Motor neuron (in vitro differentiated cells): Measurements from ENCODE around the gene TMEM179B. TPM values are rescaled to one million over a fixed set of nuclear protein-coding genes. Genes with fewer than 3 reads are reported as not detected.

Source experiments
- ATAC-seq, 8 experiments: fragments of 200-7000 bp; cut with Tn5 transposase; replicated peaks in 6 of 8; 2 replicates each; pipeline ENCODE4 v1.8.0; 2021; ENCODE audit warnings: mild to moderate bottlenecking in 8 of 8, moderate library complexity in 8 of 8
- H3K27ac ChIP-seq, 2 donors: fragments of 250-450 bp; sonication (Bioruptor Pico); 2 replicates each; pipeline ENCODE4 v1.9.0; 2021; ENCODE audit warnings: antibody characterized with exemption in 2 of 2, mild to moderate bottlenecking in 2 of 2, moderate library complexity in 1 of 2
- H3K4me1 ChIP-seq, 2 donors: fragments of 250-450 bp; sonication (Bioruptor Pico); replicated peaks in 1 of 2; 2 replicates each; pipeline ENCODE4 v1.6.1; 2021; ENCODE audit warnings: antibody characterized with exemption in 2 of 2, mild to moderate bottlenecking in 2 of 2, moderate library complexity in 1 of 2
- H3K4me3 ChIP-seq, 5 donors: fragments of 250-450 bp; sonication (Bioruptor Pico); 2 replicates each; pipeline ENCODE4 v1.9.0; 2021; ENCODE audit warnings: antibody characterized with exemption in 5 of 5, mild to moderate bottlenecking in 5 of 5, moderate library complexity in 4 of 5
- WGBS, 10 experiments: fragments of 450-650 bp; shearing (Covaris generic); methylation state at CpG; one replicate each; pipeline ENCODE4 v1.0.0; 2022; 5-methylcytosine and 5-hydroxymethylcytosine counted together
- in situ Hi-C, 9 experiments: fragments of 400-800 bp; cut with MboI; loops; one replicate each; pipeline ENCODE4 v1.15.0; 2021; ENCODE audit warnings: low sequenced_read_pairs in 9 of 9, low pct_unique_long_range_greater_than_20kb in 2 of 9; ENCODE audit not compliant: unreplicated experiment in 9 of 9
- total RNA-seq, 8 experiments: library from RNA; unstranded; fragments of 300-600 nt; gene quantifications; 2 replicates each; pipeline versions ENCODE4 v1.2.3 to v1.2.4, GENCODE V29; 2022

Gene TMEM179B
- total RNA-seq, 8 experiments from 2014 or later: 17.6 to 125 (median 42.2) TPM

- Histone ChIP-seq H3K4me1 (peaks cover 6 to 9% of the 10 kb centered on the region in 2 donors), H3K27ac (no peak overlapping the region), H3K4me3 (no peak overlapping the region)
- in situ Hi-C loops: no loop called here
- no peak for ATAC-seq
- 60 to 100% (median 90%) methylated on average over 1 to 6 of the region's 7 CpGs; no CpG with 5 or more reads in 2 of the 10 experiments for WGBS, 10 experiments
Measured at GRCh38 chr11:62796281-62796680, 9.1 kb downstream of the TMEM179B start.

DNA sequence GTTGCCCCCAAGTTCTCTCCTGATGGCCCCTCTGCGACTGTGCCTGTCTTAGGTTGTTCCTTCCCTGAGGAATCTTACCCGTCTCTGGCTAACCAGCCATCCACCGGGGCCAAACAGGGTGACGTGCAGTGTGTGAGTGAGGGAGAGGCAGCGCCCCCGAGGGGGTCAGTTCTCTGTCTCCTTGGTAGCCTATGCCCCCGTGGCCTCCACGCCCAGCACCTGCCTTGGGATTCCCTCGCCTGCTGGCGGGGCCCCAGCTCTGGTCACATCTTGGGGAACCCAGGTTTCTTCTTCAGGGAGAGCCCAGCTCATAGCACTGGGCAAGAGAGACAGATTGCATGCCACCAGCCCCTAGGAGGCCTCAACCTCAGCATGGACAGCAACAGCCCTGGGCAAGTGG is 12.3 kb downstream of the TMEM179B start:
- H3K27ac ChIP-seq: no peak overlapping the region
- in situ Hi-C loops: no loop called here
- 78 to 100% (median 88%) methylated on average over 1 to 4 of the region's 10 CpGs; no CpG with 5 or more reads in 6 of the 10 experiments for WGBS, 10 experiments

DNA sequence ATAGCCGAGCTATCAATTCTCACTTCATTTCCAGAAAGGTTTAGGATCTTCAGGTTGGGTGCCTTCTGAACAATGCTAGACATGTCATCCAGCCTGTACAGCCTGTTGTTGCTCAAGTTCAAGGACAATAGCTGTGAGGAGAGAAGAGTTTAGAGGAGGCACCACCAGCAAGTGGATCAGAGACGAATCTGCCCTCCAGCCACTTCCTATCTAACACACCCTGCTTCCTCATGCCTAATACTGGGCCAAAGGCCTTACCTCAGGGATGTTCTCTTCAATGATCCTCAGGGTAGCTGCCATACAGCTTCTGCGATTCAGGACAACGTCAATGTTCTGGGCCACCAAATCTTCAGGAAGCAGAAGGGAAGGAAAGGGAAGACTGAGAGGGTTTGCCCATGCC is 13.9 kb downstream of the TMEM179B start:
- Histone ChIP-seq H3K4me1 (peaks cover 8 to 11% of the 10 kb centered on the region in 2 donors), H3K27ac (no peak overlapping the region), H3K4me3 (no peak overlapping the region)
- 40 to 100% (median 100%) methylated on average over 1 to 4 of the region's 4 CpGs; no CpG with 5 or more reads in 1 of the 10 experiments for WGBS, 10 experiments
- in situ Hi-C loops: no loop called here
- no peak for ATAC-seq

More for the DNA sequence above, 12.3 kb downstream of the TMEM179B start:
- peak in 5 of 8 experiments; percentile 6 to 25 (median 24) for ATAC-seq
- peaks cover 7 to 10% of the 10 kb centered on the region in 2 donors for H3K4me1 ChIP-seq
- H3K4me3 ChIP-seq: no peak overlapping the region

DNA sequence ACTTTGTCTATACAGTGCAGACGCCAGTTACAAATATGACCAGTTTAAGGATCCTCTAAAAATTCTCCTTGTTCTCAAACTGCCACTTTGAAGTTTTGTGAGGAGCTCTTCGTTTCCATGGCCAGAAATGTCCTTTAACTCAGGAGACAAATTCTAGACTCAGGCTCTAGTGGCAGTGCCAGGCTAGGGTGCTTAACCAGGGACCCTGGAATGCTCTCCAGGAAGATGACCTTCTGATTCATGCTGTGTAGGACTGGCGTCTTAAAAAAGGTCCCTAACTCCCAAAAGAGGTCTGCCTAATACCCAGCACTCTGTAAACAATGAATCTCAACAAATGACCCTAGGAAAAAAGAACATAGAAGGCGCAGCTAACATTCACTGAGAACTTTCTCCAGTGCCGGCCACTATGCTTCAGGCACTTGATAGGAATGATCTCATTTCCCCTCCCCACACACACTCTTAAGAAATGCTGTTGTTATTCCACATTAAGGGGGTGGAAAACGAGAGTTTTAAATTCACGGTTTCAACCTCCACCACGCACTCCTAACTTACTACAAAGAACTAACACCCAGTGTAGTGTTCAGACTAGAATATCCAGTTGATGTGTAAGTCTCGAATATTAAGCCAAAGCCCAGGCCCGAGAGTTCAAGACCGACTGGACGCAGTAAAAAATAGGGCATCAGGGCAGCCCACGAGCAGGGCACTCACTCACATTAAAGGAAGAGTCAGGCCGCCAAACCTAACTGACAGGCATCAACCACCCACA is 17.3 kb downstream of the TMEM179B start:
- peak overlapping the region; percentile 38 to 81 for H3K27ac ChIP-seq
- WGBS, 10 experiments: 0 to 20% (median 5%) methylated on average over 1 to 12 of the region's 14 CpGs; no CpG with 5 or more reads in 2 of the 10 experiments
- in situ Hi-C loops: no loop called here

DNA sequence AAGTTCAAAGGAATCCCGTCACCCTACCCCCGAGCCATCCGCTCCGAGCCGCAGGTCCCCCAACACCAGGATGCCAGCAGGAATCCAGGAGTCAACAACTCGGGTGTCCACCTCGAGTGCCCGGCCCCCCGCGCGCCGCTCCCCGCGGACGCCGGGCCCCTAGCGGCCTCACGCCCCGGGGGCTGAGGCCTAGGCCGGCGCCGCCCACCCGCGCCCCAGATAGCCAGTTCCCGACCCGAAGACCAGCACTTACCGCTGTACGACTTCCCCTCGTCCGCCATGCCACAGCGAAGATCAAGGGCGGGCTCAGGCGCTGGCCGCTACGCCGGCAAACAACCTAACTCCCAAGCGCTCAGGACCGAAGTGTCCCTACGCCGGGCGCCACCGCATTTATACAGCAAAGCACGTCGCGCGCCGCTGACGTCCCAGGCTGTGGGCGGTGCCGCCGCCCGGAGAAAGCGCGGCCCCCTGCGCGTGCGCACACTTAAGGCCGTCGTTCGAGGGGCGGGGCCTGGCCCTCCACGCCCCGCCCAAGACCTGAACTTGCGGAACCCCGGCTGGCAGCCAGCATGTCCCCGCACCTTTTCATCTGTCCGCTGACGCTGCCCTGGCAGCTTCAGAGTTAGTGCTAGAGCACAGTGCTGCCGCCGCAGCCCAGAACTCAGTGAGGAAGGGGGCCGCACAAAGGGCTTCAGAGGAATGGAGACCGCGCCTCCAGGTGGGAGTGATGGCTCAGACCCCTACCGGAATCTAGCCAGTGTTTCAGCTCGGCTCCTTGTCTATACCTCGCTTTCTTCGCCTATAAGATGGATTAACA is 18.1 kb downstream of the TMEM179B start, which contains the start of gene NXF1:
TSS of gene NXF1 (minus strand) at position 365 of the 817 bp plus-strand sequence. CDS start at position 281, 84 bp downstream.
- in situ Hi-C loops: no loop called here
- peak within 1 kb of the TSS; percentile 69 to 81 for H3K27ac ChIP-seq
- peak; percentile 81 to 92 (median 90) for ATAC-seq
- WGBS, 10 experiments: 0 to 2% (median 0%) methylated on average over 2 to 18 of the region's 77 CpGs; no CpG with 5 or more reads in 5 of the 10 experiments
- H3K4me3 ChIP-seq: peak within 1 kb of the TSS; percentile 58 to 88 (median 75)
- H3K4me1 ChIP-seq: peaks cover 14 to 17% of the 10 kb centered on the region in 2 donors

More for the DNA sequence above, 17.3 kb downstream of the TMEM179B start:
- ATAC-seq: peak in 3 of 8 experiments; percentile 6 to 23 (median 13)
- H3K4me3 ChIP-seq: peak overlapping the region; percentile 58 to 88 (median 75)
- H3K4me1 ChIP-seq: peaks cover 14 to 17% of the 10 kb centered on the region in 2 donors

GRCh38 chr11:62805961-62806441 is 18.8 kb downstream of the TMEM179B start:
- peak overlapping the region; percentile 69 to 78 for H3K27ac ChIP-seq
- in situ Hi-C loops: no loop called here
- peaks cover 14 to 17% of the 10 kb centered on the region in 2 donors for H3K4me1 ChIP-seq
- ATAC-seq: peak in 5 of 8 experiments; percentile 1 to 8 (median 6)
- H3K4me3 ChIP-seq: peak overlapping the region; percentile 58 to 88 (median 75)
- WGBS, 10 experiments: 0 to 56% (median 24%) methylated on average over 2 to 8 of the region's 12 CpGs; no CpG with 5 or more reads in 4 of the 10 experiments

- WGBS, 10 experiments: 60 to 91% (median 76%) methylated on average over 1 to 5 of the region's 5 CpGs; no CpG with 5 or more reads in 6 of the 10 experiments
- in situ Hi-C loops: no loop called here
- H3K4me3 ChIP-seq: no peak overlapping the region
Measured at GRCh38 chr11:62806611-62807121, 19.5 kb downstream of the TMEM179B start.

DNA sequence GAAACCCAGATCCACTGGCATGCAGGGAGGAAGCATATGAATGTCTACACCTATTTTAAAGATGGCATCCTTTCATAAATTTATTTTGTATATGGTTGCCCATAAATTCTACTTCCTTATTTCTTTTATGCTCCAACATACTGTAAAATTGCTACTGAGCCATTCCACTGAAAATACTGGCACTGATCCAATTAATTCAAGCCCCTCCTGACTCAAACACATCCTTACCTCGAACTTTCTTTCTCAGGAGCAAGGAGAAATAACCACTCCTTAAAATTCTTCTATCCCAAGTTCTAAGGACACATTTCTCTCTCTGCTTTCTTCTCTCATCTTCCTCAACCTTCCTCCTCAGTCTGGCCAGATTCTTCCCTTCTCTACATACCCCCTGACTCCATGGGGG is 23.5 kb downstream of the TMEM179B start:
- peaks cover 7% of the 10 kb centered on the region in 2 donors for H3K4me1 ChIP-seq
- no peak overlapping the region for H3K4me3 ChIP-seq
- in situ Hi-C loops: no loop called here
- 0 to 85% (median 36%) methylated on average over 1 of the region's 1 CpG; no CpG with 5 or more reads in 2 of the 10 experiments for WGBS, 10 experiments
- no peak for ATAC-seq
- H3K27ac ChIP-seq: no peak overlapping the region

More at GRCh38 chr11:62806611-62807121, 19.5 kb downstream of the TMEM179B start:
- peak in 3 of 8 experiments; percentile 4 to 10 (median 8) for ATAC-seq
- peaks cover 14 to 17% of the 10 kb centered on the region in 2 donors for H3K4me1 ChIP-seq
- peak overlapping the region in 1 of 2 donors; percentile 69 for H3K27ac ChIP-seq

DNA sequence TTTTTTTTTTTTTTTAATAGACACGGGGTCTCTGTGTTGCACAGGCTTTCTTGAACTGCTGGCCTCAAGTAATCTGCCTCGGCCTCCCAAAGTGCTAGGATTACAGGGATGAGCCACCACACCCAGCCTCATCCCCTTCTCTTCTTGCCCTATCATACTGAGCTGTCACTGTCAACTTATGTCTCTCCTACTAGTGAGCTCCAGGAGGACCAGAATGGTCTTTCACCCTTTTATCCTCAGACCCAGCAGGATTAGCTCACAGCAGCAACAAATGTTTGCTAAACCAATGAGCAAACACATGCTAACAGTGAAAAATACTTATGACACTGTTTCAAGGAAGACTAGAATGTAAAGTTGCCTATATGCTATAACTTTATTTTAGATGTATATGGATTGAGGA is 24.5 kb downstream of the TMEM179B start:
- H3K27ac ChIP-seq: no peak overlapping the region
- H3K4me3 ChIP-seq: no peak overlapping the region
- peaks cover 0 to under 1% of the 10 kb centered on the region in 2 donors for H3K4me1 ChIP-seq
- WGBS, 10 experiments: 40 to 95% (median 88%) methylated on average over 1 to 2 of the region's 2 CpGs; no CpG with 5 or more reads in 4 of the 10 experiments
- in situ Hi-C loops: no loop called here
- no peak for ATAC-seq

DNA sequence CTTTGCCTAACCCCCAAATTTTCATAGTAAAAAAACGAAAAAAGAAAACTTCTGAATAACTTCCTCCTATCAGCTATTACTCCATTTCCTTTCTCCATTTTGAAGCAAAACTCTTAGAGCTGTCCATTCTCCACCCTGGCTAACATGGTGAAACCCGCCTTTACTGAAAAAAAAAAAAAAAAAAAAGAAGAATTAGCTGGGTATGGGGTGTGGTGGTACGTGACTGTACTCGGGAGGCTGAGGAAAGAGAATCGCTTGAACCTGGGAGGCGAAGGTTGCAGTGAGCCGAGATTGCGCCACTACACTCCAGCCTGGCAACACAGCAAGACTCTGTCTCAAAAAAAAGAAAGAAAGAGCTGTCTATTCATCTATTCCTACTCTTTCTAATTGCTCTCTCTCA is 29.4 kb downstream of the TMEM179B start:
- no peaks in the 10 kb centered on the region for H3K4me1 ChIP-seq
- no peak overlapping the region for H3K27ac ChIP-seq
- in situ Hi-C loops: no loop called here
- ATAC-seq: no peak
- H3K4me3 ChIP-seq: no peak overlapping the region
- WGBS, 10 experiments: 72 to 100% (median 90%) methylated on average over 1 to 8 of the region's 8 CpGs

GRCh38 chr11:62817129-62817528 is 29.9 kb downstream of the TMEM179B start:
- H3K27ac ChIP-seq: no peak overlapping the region
- 80 to 100% (median 98%) methylated on average over 1 to 4 of the region's 4 CpGs; no CpG with 5 or more reads in 2 of the 10 experiments for WGBS, 10 experiments
- no peak for ATAC-seq

DNA sequence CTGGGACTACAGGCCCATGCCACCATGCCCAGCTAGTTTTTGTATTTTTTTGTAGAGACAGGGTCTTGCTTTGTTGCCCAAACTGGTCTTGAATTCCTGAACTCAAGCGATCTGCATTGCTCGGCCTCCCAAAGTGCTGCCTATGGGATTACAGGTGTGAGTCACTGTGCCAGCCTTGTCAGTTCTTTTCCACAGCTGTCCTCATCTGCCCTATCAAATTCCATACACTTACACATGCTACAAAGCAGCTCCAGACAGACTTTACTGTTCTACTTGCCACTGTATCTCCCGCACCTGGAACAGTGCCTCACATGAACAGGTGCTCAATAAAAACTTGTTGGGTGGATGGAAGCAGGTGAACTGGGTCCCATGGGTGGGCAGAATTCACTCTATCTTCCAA is 36.5 kb downstream of the TMEM179B start:
- no peak for ATAC-seq
- Histone ChIP-seq H3K4me1 (no peaks in the 10 kb centered on the region), H3K27ac (no peak overlapping the region), H3K4me3 (no peak overlapping the region)
- in situ Hi-C loops: no loop called here
- WGBS, 10 experiments: 96 to 100% (median 100%) methylated on average over 2 to 3 of the region's 3 CpGs; no CpG with 5 or more reads in 7 of the 10 experiments

More at GRCh38 chr11:62817129-62817528, 29.9 kb downstream of the TMEM179B start:
- H3K4me1 ChIP-seq: no peaks in the 10 kb centered on the region
- H3K4me3 ChIP-seq: no peak overlapping the region
- in situ Hi-C loops: no loop called here
